HEK293T (cell line): ENCODE measurements around the gene ARHGAP6.

Source experiments
- ARNT ChIP-seq: fragments of 450-650 bp; IDR thresholded peaks from 2 replicates; pipeline ENCODE4 v1.6.1; 2017; ENCODE audit warnings: mild to moderate bottlenecking
- BHLHE40 ChIP-seq: fragments of 450-650 bp; IDR thresholded peaks from 2 replicates; pipeline ENCODE4 v1.6.1; 2016; ENCODE audit warnings: mild to moderate bottlenecking, moderate library complexity, borderline replicate concordance
- CTBP1 ChIP-seq: fragments of 450-650 bp; IDR thresholded peaks from 2 replicates; pipeline ENCODE4 v1.6.1; 2016; ENCODE audit warnings: borderline replicate concordance
- ELF4 ChIP-seq: fragments of 450-650 bp; IDR thresholded peaks from 2 replicates; pipeline ENCODE4 v1.6.1; 2017; ENCODE audit warnings: antibody characterized with exemption
- FOXA1 ChIP-seq: fragments of 450-650 bp; IDR thresholded peaks from 2 replicates; pipeline ENCODE4 v1.6.1; 2016; ENCODE audit warnings: mild to moderate bottlenecking
- FOXK2 ChIP-seq: fragments of 450-650 bp; IDR thresholded peaks from 2 replicates; pipeline ENCODE4 v1.6.1; 2016; ENCODE audit warnings: mild to moderate bottlenecking
- FOXM1 ChIP-seq: fragments of 450-650 bp; IDR thresholded peaks from 2 replicates; pipeline ENCODE4 v1.6.1; 2017; ENCODE audit warnings: mild to moderate bottlenecking, borderline replicate concordance
- HDGF ChIP-seq: fragments of 450-650 bp; IDR thresholded peaks from 2 replicates; pipeline ENCODE4 v1.6.1; 2017; ENCODE audit warnings: antibody characterized with exemption, borderline replicate concordance
- LEF1 ChIP-seq: fragments of 450-650 bp; IDR thresholded peaks from 2 replicates; pipeline ENCODE4 v1.6.1; 2017; ENCODE audit warnings: mild to moderate bottlenecking, borderline replicate concordance
- NFRKB ChIP-seq: fragments of 450-650 bp; IDR thresholded peaks from 2 replicates; pipeline ENCODE4 v1.6.1; 2016; ENCODE audit warnings: mild to moderate bottlenecking, moderate library complexity
- SP1 ChIP-seq: fragments of 450-650 bp; IDR thresholded peaks from 2 replicates; pipeline ENCODE4 v1.6.1; 2017
- SUZ12 ChIP-seq: fragments of 450-650 bp; IDR thresholded peaks from 2 replicates; pipeline ENCODE4 v1.6.1; 2016; ENCODE audit warnings: mild to moderate bottlenecking
- TARDBP ChIP-seq: fragments of 450-650 bp; IDR thresholded peaks from 2 replicates; pipeline ENCODE4 v1.6.1; 2016
- ZNF384 ChIP-seq: fragments of 450-650 bp; IDR thresholded peaks from 2 replicates; pipeline ENCODE4 v1.6.1; 2016

- TF ChIP-seq FOXM1: no peak
- TF ChIP-seq ZNF384: no peak
- no peak for TF ChIP-seq ELF4
- no peak for TF ChIP-seq BHLHE40
- TF ChIP-seq CTBP1: no peak
- no peak for TF ChIP-seq SUZ12
- TF ChIP-seq LEF1: no peak
- TF ChIP-seq NFRKB: no peak
- TF ChIP-seq ARNT: no peak
- no peak for TF ChIP-seq SP1
- no peak for TF ChIP-seq FOXA1
- no peak for TF ChIP-seq FOXK2
- TF ChIP-seq TARDBP: no peak
- no peak for TF ChIP-seq HDGF
Observed at GRCh38 chrX:11577603-11578002, 88.1 kb downstream of the ARHGAP6 start.
